Glutamatergic neuron (in vitro differentiated cells): Measurements from ENCODE around the gene MORN5. TPM values are rescaled to one million over a fixed set of nuclear protein-coding genes. Genes with fewer than 3 reads are reported as not detected.

Experiments
- DNase-seq: peaks from one replicate; pipeline ENCODE4 v3.0.0; 2022
- H3K27ac Mint-ChIP-seq: one replicate; pipeline ENCODE4 v1.8.0; 2020; ENCODE audit warnings: mild to moderate bottlenecking, mixed read lengths, inconsistent platforms; ENCODE audit not compliant: unreplicated experiment
- H3K27me3 Mint-ChIP-seq: one replicate; pipeline ENCODE4 v1.8.0; 2020; ENCODE audit warnings: mild to moderate bottlenecking, moderate library complexity, mixed read lengths, inconsistent platforms; ENCODE audit not compliant: unreplicated experiment
- H3K36me3 Mint-ChIP-seq: one replicate; pipeline ENCODE4 v1.8.0; 2020; ENCODE audit warnings: mild to moderate bottlenecking, mixed read lengths, inconsistent platforms; ENCODE audit not compliant: unreplicated experiment
- H3K4me1 Mint-ChIP-seq: one replicate; pipeline ENCODE4 v1.8.0; 2020; ENCODE audit warnings: mild to moderate bottlenecking, low read depth, mixed read lengths, inconsistent platforms; ENCODE audit not compliant: unreplicated experiment
- H3K4me3 Mint-ChIP-seq: one replicate; pipeline ENCODE4 v1.8.0; 2020; ENCODE audit warnings: mild to moderate bottlenecking, mixed read lengths, inconsistent platforms; ENCODE audit not compliant: unreplicated experiment
- H3K9me3 Mint-ChIP-seq: one replicate; pipeline ENCODE4 v1.8.0; 2020; ENCODE audit warnings: mild to moderate bottlenecking, moderate library complexity, mixed read lengths, inconsistent platforms; ENCODE audit not compliant: unreplicated experiment
- long read RNA-seq: library from polyadenylated mRNA; unstranded; transcript quantifications from one replicate; pipeline ENCODE4 v2.0.0, GENCODE V29; 2020; ENCODE audit not compliant: unreplicated experiment
- total RNA-seq: library from RNA; stranded (reverse); fragmentation: NEBNext Ultra II Directional; extraction: Animal tissue kit (Norgen Biotek cat#: 25700); gene quantifications from one replicate; pipeline ENCODE4 v1.2.1, GENCODE V29; 2021; ENCODE audit not compliant: unreplicated experiment
- TF ChIP-seq, protein P1 (sequence below): fragments of 200-600 bp; sonication (generic); IDR thresholded peaks from one replicate; pipeline ENCODE4 v1.5.0; 2021; ENCODE audit not compliant: partially characterized antibody, unreplicated experiment

MORN5 gene
- total RNA-seq = not detected
- long read RNA-seq = 0 reads

DNA sequence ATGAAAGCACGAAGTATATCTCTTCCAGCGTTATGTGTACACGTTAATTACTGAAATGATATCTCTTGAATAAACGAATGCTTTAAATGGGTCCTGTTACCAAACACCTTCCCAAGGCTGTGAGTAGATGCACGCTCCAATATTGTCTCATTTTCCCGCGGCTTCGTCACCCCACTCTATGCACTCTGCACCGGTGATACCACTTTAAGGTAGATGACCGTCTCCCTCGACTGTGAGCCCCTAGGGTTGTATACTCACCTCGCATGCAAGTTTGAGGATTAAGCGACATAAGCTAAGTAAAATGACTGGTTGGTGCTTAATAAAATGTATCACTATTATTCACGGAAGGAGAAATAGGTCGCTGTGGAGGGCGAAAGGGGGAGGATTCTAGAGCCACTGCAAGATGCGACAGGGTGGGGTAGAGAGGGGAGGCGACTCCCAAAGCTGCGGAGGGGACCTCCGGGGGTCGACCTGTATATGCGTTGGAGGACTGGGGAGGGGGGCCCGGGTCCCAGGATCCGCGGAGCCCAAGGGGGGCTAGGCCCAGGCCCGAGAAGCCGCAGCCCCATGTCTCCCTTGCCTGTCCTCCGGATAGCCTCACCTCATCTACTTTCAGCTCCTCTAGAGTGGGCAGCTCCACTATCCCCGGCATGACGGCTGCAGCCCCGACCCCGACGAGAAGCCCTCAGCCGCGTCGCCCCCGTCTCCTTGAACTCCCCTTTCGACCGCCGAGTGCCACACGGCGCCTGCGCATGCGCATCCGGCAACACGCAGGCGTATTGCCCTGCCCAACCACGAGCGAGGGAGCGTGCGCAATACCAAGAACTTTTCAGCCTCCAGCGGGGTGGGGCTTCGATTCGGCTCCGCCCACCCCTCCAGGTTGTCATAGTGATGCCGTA is at the start of gene MORN5, which contains the start of gene NDUFA8:
MORN5 (plus strand) TSS at position 883 of the 899 bp plus-strand sequence. CDS start 65 bp downstream, outside the sequence.
NDUFA8 (minus strand) TSS at position 754 of the 899 bp plus-strand sequence; CDS start at position 652, 102 bp downstream.
- Mint-ChIP-seq H3K4me1 (peaks cover 4% of the 10 kb centered on the region), H3K4me3 (peak within 1 kb of the TSS; percentile 96), H3K27ac (peak within 1 kb of the TSS; percentile 73), H3K9me3 (peaks cover 3% of the 10 kb centered on the region), H3K27me3 (peaks cover 4% of the 10 kb centered on the region), H3K36me3 (no peaks in the 10 kb centered on the region)
- DNase-seq = peak; percentile 97
- TF ChIP-seq, protein P1, sequence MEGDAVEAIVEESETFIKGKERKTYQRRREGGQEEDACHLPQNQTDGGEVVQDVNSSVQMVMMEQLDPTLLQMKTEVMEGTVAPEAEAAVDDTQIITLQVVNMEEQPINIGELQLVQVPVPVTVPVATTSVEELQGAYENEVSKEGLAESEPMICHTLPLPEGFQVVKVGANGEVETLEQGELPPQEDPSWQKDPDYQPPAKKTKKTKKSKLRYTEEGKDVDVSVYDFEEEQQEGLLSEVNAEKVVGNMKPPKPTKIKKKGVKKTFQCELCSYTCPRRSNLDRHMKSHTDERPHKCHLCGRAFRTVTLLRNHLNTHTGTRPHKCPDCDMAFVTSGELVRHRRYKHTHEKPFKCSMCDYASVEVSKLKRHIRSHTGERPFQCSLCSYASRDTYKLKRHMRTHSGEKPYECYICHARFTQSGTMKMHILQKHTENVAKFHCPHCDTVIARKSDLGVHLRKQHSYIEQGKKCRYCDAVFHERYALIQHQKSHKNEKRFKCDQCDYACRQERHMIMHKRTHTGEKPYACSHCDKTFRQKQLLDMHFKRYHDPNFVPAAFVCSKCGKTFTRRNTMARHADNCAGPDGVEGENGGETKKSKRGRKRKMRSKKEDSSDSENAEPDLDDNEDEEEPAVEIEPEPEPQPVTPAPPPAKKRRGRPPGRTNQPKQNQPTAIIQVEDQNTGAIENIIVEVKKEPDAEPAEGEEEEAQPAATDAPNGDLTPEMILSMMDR = no peak

DNA sequence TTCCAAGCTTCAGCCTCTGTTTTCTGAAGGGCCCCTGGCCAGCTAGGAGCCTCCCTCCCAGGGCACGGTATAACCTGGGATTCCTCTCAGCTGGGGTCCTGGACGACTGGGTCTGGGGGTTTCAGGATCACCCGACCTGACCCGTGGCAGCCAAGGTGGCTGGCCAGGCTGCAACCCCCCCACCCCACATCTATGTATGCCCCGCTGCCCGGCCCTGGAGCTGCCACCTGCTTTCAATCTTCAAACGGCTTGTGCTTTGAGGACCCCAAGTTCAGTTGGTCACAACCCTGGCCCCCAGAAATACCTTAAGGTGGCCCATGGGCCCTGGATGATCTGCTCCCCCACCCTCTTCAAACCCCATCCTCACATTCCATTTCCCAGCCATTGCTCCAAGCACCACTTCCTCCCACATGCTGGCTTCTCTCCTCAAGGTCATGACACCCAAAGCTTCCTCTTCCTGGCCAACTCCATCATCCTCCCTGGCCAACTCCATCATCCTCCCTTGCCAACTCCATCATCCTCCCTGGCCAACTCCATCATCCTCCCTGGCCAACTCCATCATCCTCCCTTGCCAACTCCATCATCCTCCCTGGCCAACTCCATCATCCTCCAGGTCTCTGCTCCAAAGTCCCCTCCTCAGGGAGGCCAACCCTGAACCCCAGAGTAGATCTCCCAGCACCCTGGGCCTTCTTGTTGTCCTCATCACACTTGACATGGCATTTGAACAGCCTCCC is 49.4 kb upstream of the MORN5 start:
- H3K36me3 Mint-ChIP-seq = no peaks in the 10 kb centered on the region
- H3K4me3 Mint-ChIP-seq = no peak overlapping the region
- peaks cover 2% of the 10 kb centered on the region for H3K9me3 Mint-ChIP-seq
- TF ChIP-seq, protein P1 = no peak
- H3K27me3 Mint-ChIP-seq = no peaks in the 10 kb centered on the region
- peaks cover 23% of the 10 kb centered on the region for H3K4me1 Mint-ChIP-seq
- DNase-seq = no peak
- no peak overlapping the region for H3K27ac Mint-ChIP-seq

DNA sequence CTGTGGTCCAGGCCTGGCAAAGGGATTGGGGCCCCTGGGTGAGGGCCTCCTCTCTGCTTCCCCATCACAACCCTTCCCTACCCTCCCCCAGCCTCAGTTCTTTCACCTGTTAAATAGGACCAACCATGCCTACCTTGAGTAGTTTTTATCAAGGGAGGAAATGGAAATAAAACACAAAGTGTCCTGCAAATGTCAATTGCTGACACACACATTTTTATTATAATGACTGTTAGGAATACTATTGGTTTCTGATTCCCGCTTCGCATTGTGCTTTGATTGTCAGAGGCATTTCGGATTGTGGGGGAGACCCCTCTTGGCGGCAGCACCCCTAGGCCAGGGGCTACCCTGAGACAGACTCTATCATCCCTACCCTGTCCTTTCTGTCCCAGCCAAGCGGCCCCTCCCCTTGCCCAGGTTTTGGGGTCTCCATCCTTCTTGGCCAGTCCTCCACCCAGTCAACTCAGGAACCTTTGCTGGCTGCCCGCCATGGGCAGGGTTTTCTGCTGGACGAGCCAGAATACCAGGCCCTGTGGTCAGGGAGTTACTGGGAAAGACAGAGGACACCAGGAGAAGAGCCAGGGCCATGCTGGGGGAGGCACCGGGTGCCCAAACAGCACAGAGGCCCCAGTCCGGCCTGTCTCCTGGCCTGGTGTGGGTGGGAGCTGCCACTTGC is 48.2 kb upstream of the MORN5 start:
- Mint-ChIP-seq H3K27me3 (peaks cover 2% of the 10 kb centered on the region), H3K4me3 (no peak overlapping the region), H3K27ac (no peak overlapping the region), H3K4me1 (peaks cover 23% of the 10 kb centered on the region), H3K9me3 (peaks cover 2% of the 10 kb centered on the region), H3K36me3 (no peaks in the 10 kb centered on the region)
- TF ChIP-seq, protein P1 = no peak
- DNase-seq = no peak

DNA sequence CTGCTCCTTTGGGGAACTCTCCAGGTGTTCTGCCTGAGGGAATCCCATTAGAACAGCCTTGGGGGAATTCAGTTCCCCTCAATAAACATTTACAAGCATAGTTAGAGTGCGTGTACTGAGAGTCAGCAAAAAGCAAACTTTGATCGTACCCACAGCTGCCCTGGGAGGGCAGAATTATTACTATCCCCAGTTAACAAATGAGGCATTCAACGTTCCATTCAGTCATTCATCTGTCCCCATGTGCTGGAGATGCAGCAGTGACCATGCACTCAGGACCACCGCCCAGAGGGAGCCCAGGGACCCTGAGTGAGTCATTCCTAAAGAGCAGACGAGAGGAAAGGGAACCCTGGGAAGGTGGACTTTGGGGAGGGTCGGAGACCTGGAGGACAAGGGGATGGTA is 47.5 kb upstream of the MORN5 start:
- no peaks in the 10 kb centered on the region for H3K36me3 Mint-ChIP-seq
- peaks cover 2% of the 10 kb centered on the region for H3K27me3 Mint-ChIP-seq
- H3K4me1 Mint-ChIP-seq = peaks cover 20% of the 10 kb centered on the region
- H3K4me3 Mint-ChIP-seq = no peak overlapping the region
- H3K27ac Mint-ChIP-seq = no peak overlapping the region
- H3K9me3 Mint-ChIP-seq = peaks cover 2% of the 10 kb centered on the region
- TF ChIP-seq, protein P1 = no peak
- DNase-seq = no peak
